Fibroblast of lung (primary cell): ENCODE measurements around the gene URB1. TPM values are rescaled to one million over a fixed set of nuclear protein-coding genes. Genes with fewer than 3 reads are reported as not detected.

Source experiments
- DNase-seq, 2 donors: peaks; one replicate each; pipeline versions ENCODE4 v3.0.0 to v3.0.0-alpha.2; 2010; ENCODE audit warnings: low read depth in 2 of 2
- H2AFZ ChIP-seq: 2 replicates; pipeline ENCODE4 v1.5.1; 2012; ENCODE audit warnings: low read length, control low read depth, inconsistent platforms
- H3K27ac ChIP-seq: 2 replicates; pipeline ENCODE4 v1.5.1; 2011; ENCODE audit warnings: low read length, control low read depth; ENCODE audit not compliant: insufficient read depth
- H3K27me3 ChIP-seq: 2 replicates; pipeline ENCODE4 v1.5.1; 2011; ENCODE audit warnings: mild to moderate bottlenecking, low read length; ENCODE audit not compliant: control insufficient read depth, insufficient read depth
- H3K36me3 ChIP-seq: 2 replicates; pipeline ENCODE4 v1.5.1; 2011; ENCODE audit warnings: low read length; ENCODE audit not compliant: control insufficient read depth, insufficient read depth
- H3K4me1 ChIP-seq: 2 replicates; pipeline ENCODE4 v1.5.1; 2011; ENCODE audit warnings: low read length; ENCODE audit not compliant: control insufficient read depth, insufficient read depth; ENCODE audit errors: extremely low read depth
- H3K4me2 ChIP-seq: 2 replicates; pipeline ENCODE4 v1.5.1; 2011; ENCODE audit warnings: low read length, control low read depth; ENCODE audit not compliant: insufficient read depth; ENCODE audit errors: extremely low read depth
- H3K4me3 ChIP-seq, 4 experiments: fragments of 200-600 bp in 1 of 4; sonication (generic) in 1 of 4; replicated peaks in 1 of 4; 2 replicates each; pipeline ENCODE4 v1.5.1; 2011 to 2016; ENCODE audit warnings: low read length in 4 of 4, low read depth in 3 of 4, mild to moderate bottlenecking in 3 of 4, control low read depth in 2 of 4, inconsistent platforms in 1 of 4, mixed read lengths in 1 of 4; ENCODE audit not compliant: insufficient read depth in 1 of 4; ENCODE audit errors: control extremely low read depth in 1 of 4
- H3K79me2 ChIP-seq: 2 replicates; pipeline ENCODE4 v1.5.1; 2012; ENCODE audit warnings: mild to moderate bottlenecking, low read length, inconsistent platforms; ENCODE audit not compliant: control insufficient read depth, insufficient read depth
- H3K9ac ChIP-seq: 2 replicates; pipeline ENCODE4 v1.5.1; 2011; ENCODE audit warnings: mild to moderate bottlenecking, low read length, control low read depth; ENCODE audit not compliant: insufficient read depth
- H3K9me3 ChIP-seq: 2 replicates; pipeline ENCODE4 v1.5.1; 2012; ENCODE audit warnings: low read depth, low read length; ENCODE audit not compliant: control insufficient read depth, insufficient read depth
- H4K20me1 ChIP-seq: 2 replicates; pipeline ENCODE4 v1.5.1; 2011; ENCODE audit warnings: low read length; ENCODE audit not compliant: control insufficient read depth, insufficient read depth; ENCODE audit errors: extremely low read depth
- CTCF ChIP-seq, 2 donors: IDR thresholded peaks in 1 of 2; conservative IDR thresholded peaks in 1 of 2; 1 replicate in 1 of 2; 2 replicates in 1 of 2; pipeline ENCODE4 v1.5.1; 2011 to 2012; ENCODE audit warnings: low read length in 2 of 2, control low read depth in 1 of 2, inconsistent platforms in 1 of 2, low read depth in 1 of 2, mild to moderate bottlenecking in 1 of 2
- EZH2 ChIP-seq: IDR thresholded peaks from 2 replicates; pipeline ENCODE4 v1.5.1; 2012; ENCODE audit warnings: low read length, control low read depth, mild to moderate bottlenecking; ENCODE audit errors: missing control alignments
- polyA plus RNA-seq, 2 donors: library from polyadenylated mRNA; depleted of rRNA in 1 of 2; stranded (reverse) in 1 of 2; unstranded in 1 of 2; fragments of >200 nt; gene quantifications; 2 replicates each; pipeline ENCODE4 v1.2.1, GENCODE V29; 2011 to 2012; ENCODE audit warnings: missing spikeins in 1 of 2
- total RNA-seq: library from RNA; depleted of rRNA; stranded (reverse); fragments of >200 nt; gene quantifications from 2 replicates; pipeline ENCODE4 v1.2.1, GENCODE V29; 2014

The URB1 gene
- total and polyA plus RNA-seq, 2 donors (not counting 1 experiment from before 2014, with no cell fraction given) = 4.3 to 17.7 TPM

DNA sequence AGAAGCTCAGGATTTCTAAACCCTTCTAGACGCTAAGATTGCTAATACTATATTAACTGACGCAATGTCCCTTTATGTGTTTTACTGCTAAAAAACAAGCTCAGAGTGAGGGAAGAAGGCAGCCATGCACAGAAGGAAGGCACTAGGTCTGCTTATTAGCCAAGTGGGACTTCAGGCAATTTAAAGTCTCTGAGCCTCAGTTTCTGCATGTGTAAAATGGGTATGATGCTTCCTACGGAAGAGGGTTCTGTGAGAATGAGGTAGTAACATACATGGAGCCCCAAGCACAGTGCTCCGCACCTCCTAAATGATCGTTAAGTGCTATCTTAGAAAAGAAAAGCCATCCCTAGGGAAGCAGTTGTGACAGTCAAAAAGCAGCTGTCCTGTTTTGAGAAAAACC is 130.9 kb downstream of the URB1 start:
- Histone ChIP-seq H3K27me3 (no peaks in the 10 kb centered on the region), H2AFZ (no peak overlapping the region)
- TF ChIP-seq EZH2 = no peak
- no peak for TF ChIP-seq CTCF (conservative IDR thresholded peaks at IDR 0.05 in 1 of 2, IDR thresholded peaks at IDR 0.05 in 1 of 2; ENCODE audit: low read depth in 1 of 2, low read length in 2 of 2)

More for the DNA sequence above, 130.9 kb downstream of the URB1 start:
- H3K27ac ChIP-seq = no peak overlapping the region
- no peak overlapping the region for H3K4me3 ChIP-seq
- no peaks in the 10 kb centered on the region for H3K9me3 ChIP-seq
- no peak overlapping the region for H3K4me2 ChIP-seq
- H3K79me2 ChIP-seq = no peaks in the 10 kb centered on the region
- H3K36me3 ChIP-seq = peaks cover under 1% of the 10 kb centered on the region
- no peak for DNase-seq
- H3K4me1 ChIP-seq = peaks cover 4% of the 10 kb centered on the region
- no peaks in the 10 kb centered on the region for H4K20me1 ChIP-seq
- no peak overlapping the region for H3K9ac ChIP-seq

Other genes starting within 250 kb of the URB1 start
- gene MIS18A, start 114.0 kb downstream of the URB1 start, total RNA-seq = 3.1 and 4.0 TPM in 2 replicates
- gene MIS18A, start 114.0 kb downstream of the URB1 start, polyA plus RNA-seq = 7.6 and 15.5 TPM in 2 replicates
- gene MRAP, start 94.2 kb downstream of the URB1 start, total RNA-seq = 0.17 and 0.26 TPM in 2 replicates
- not detected in 2 replicates for gene MRAP, start 94.2 kb downstream of the URB1 start, polyA plus RNA-seq
- 4.4 and 4.6 TPM in 2 replicates for gene EVA1C, start 19.7 kb upstream of the URB1 start, total RNA-seq
- 2.4 and 5.7 TPM in 2 replicates for gene EVA1C, start 19.7 kb upstream of the URB1 start, polyA plus RNA-seq
- gene TCP10L, start 192.5 kb upstream of the URB1 start, total RNA-seq = 0.51 and 0.83 TPM in 2 replicates
- gene TCP10L, start 192.5 kb upstream of the URB1 start, polyA plus RNA-seq = 0.24 TPM in 1 of 2 replicates, not detected in the other
- gene CFAP298, start 219.4 kb upstream of the URB1 start, total RNA-seq = 18.2 and 18.7 TPM in 2 replicates
- 20.9 and 26.6 TPM in 2 replicates for gene CFAP298, start 219.4 kb upstream of the URB1 start, polyA plus RNA-seq